K562 (cell line): ENCODE results near the gene ACTL10. TPM values are rescaled to one million over a fixed set of nuclear protein-coding genes. Genes with fewer than 3 reads are reported as not detected.
"Not testable (repeated sequence)": the region's sequence is repeated elsewhere in the genome, so short reads cannot be mapped to it uniquely, and the experiment has no call there.

ENCODE experiments used
- ATAC-seq: fragments of 200-7000 bp; cut with Tn5 transposase; 3 replicates; pipeline ENCODE4 v1.9.1; 2020; ENCODE audit warnings: moderate library complexity
- BruUV-seq: library from RNA; stranded (reverse); fragments of 400-500 nt; replicated peaks from 2 replicates; lab custom pipeline; 2021; lab: Mats Ljungman, UMichigan
- CTCF ChIA-PET: fragments of 300-600 bp; formaldehyde crosslinking; extraction: SDS; loops from one replicate; lab custom pipeline; 2021; ENCODE audit warnings: low intra/inter-chr PET ratio; lab: Yijun Ruan, JAX
- POLR2A ChIA-PET: fragments of 300-600, 350-650 bp; sonication (Branson Sonifier 250); formaldehyde crosslinking; extraction: SDS; loops from one replicate; lab custom pipeline; 2021; ENCODE audit warnings: antibody characterized with exemption, inconsistent platforms; lab: Yijun Ruan, JAX
- DNase-seq, 4 experiments: peaks; one replicate each; pipeline versions ENCODE4 v3.0.0 to v3.0.0-alpha.2; 2011 to 2018; ENCODE audit warnings: low spot score in 3 of 4, mixed read lengths in 3 of 4; ENCODE audit errors: extremely low read depth in 1 of 4
- FAIRE-seq: peaks from 2 replicates; lab custom pipeline; 2011; peaks lifted over from hg19 to GRCh38; lab: Jason Lieb, UNC
- H2AFZ ChIP-seq: 2 replicates; pipeline ENCODE4 v1.6.0; 2011; ENCODE audit warnings: low read depth, low read length, control low read depth, inconsistent platforms
- H3K27ac ChIP-seq: fragments of 200-600 bp; 3 replicates; pipeline ENCODE4 v1.8.0; 2011; ENCODE audit warnings: low read depth, mild to moderate bottlenecking, control low read depth, inconsistent platforms, low read length, moderate library complexity, mixed read lengths; ENCODE audit errors: extremely low read depth
- H3K27me3 ChIP-seq, 2 experiments: fragments of 300-600 bp in 1 of 2; 2 replicates in 1 of 2; 3 replicates in 1 of 2; pipeline versions ENCODE4 v1.6.0 to v1.8.0; 2011; ENCODE audit warnings: inconsistent platforms in 2 of 2, low read length in 2 of 2, mild to moderate bottlenecking in 1 of 2, mixed read lengths in 1 of 2, moderate library complexity in 1 of 2; ENCODE audit not compliant: control insufficient read depth in 2 of 2, insufficient read depth in 2 of 2
- H3K36me3 ChIP-seq: fragments of 300-600 bp; 3 replicates; pipeline ENCODE4 v1.8.0; 2011; ENCODE audit warnings: mild to moderate bottlenecking, low read length, inconsistent platforms; ENCODE audit not compliant: control insufficient read depth, insufficient read depth
- H3K4me1 ChIP-seq, 2 experiments: fragments of 200-600 bp in 1 of 2; replicated peaks in 1 of 2; 2 replicates in 1 of 2; 3 replicates in 1 of 2; pipeline versions ENCODE4 v1.5.1 to v1.8.0; 2011; ENCODE audit warnings: inconsistent platforms in 2 of 2, low read length in 2 of 2, mild to moderate bottlenecking in 1 of 2, mixed read lengths in 1 of 2, moderate library complexity in 1 of 2; ENCODE audit not compliant: control insufficient read depth in 2 of 2, insufficient read depth in 2 of 2
- H3K4me2 ChIP-seq: 2 replicates; pipeline ENCODE4 v1.6.1; 2011; ENCODE audit warnings: low read length, control low read depth, inconsistent platforms, mixed read lengths; ENCODE audit not compliant: insufficient read depth
- H3K4me3 ChIP-seq: fragments of 200-600 bp; sonication (generic), shearing (Covaris generic); 2 replicates; pipeline ENCODE4 v1.5.1; 2016; ENCODE audit warnings: control low read depth, inconsistent platforms
- H3K79me2 ChIP-seq: fragments of 200-600 bp; 3 replicates; pipeline ENCODE4 v1.8.0; 2011; ENCODE audit warnings: low read length, inconsistent platforms; ENCODE audit not compliant: control insufficient read depth, insufficient read depth
- H3K9ac ChIP-seq, 2 experiments: 2 replicates each; pipeline versions ENCODE4 v1.6.0 to v1.6.1; 2011; ENCODE audit warnings: low read depth in 2 of 2, low read length in 2 of 2, control low read depth in 1 of 2, inconsistent platforms in 1 of 2, mild to moderate bottlenecking in 1 of 2, mixed read lengths in 1 of 2; ENCODE audit not compliant: insufficient read depth in 1 of 2
- H3K9me1 ChIP-seq: one replicate; pipeline ENCODE4 v1.6.0; 2011; ENCODE audit warnings: inconsistent platforms, mild to moderate bottlenecking, low read length, moderate library complexity; ENCODE audit not compliant: control insufficient read depth, insufficient read depth
- H3K9me3 ChIP-seq: replicated peaks from 2 replicates; pipeline ENCODE4 v1.5.1; 2011; ENCODE audit warnings: low read depth, low read length, inconsistent platforms; ENCODE audit not compliant: control insufficient read depth, insufficient read depth
- H4K20me1 ChIP-seq: replicated peaks from 2 replicates; pipeline ENCODE4 v1.6.1; 2011; ENCODE audit warnings: low read length, inconsistent platforms, mixed read lengths; ENCODE audit not compliant: control insufficient read depth, insufficient read depth
- CHD1 ChIP-seq: fragments of 200-600 bp; sonication (generic); IDR thresholded peaks from one replicate; pipeline ENCODE4 v1.6.1; 2012; ENCODE audit warnings: mild to moderate bottlenecking, moderate library complexity, low read length, inconsistent platforms
- DMBX1 ChIP-seq: fragments of 250-450 bp; sonication (Bioruptor Pico); IDR thresholded peaks from 2 replicates; pipeline ENCODE4 v1.8.0; 2022; ENCODE audit warnings: inconsistent platforms, mild to moderate bottlenecking, moderate library complexity, borderline replicate concordance
- EZH2 ChIP-seq: IDR thresholded peaks from 2 replicates; pipeline ENCODE4 v1.6.1; 2012; ENCODE audit warnings: low read depth, mild to moderate bottlenecking, inconsistent platforms, low read length, borderline replicate concordance
- XRCC5 ChIP-seq: fragments of 200-400 bp; formaldehyde crosslinking; IDR thresholded peaks from 2 replicates; pipeline ENCODE4 v1.6.1; 2017; ENCODE audit warnings: low read depth, mild to moderate bottlenecking, low read length
- ZNF253 ChIP-seq: fragments of 250-450 bp; sonication (Bioruptor Pico); conservative IDR thresholded peaks from 2 replicates; pipeline ENCODE4 v1.6.1; 2021; ENCODE audit warnings: mild to moderate bottlenecking
- WGBS: fragments of 100-300 bp; shearing (Covaris generic); methylation state at CpG from one replicate; pipeline ENCODE4 v1.1.6; 2016; ENCODE audit warnings: low coverage, mixed read lengths; ENCODE audit not compliant: insufficient coverage; ENCODE audit errors: missing lambda C conversion rate; 5-methylcytosine and 5-hydroxymethylcytosine counted together
- in situ Hi-C: fragments of 300-500 bp; cut with MboI; formaldehyde crosslinking; loops from 4 replicates; pipeline ENCODE4 v1.15.0; 2018; ENCODE audit warnings: inconsistent platforms, mixed read lengths
- intact Hi-C: fragments of 100-400 bp; cut with micrococcal nuclease; formaldehyde crosslinking; loops from 2 replicates; pipeline ENCODE4 v1.14.2; 2022
- polyA plus RNA-seq, 8 experiments: library from polyadenylated mRNA; depleted of rRNA in 4 of 8; stranded (reverse) in 5 of 8; unstranded in 3 of 8; fragments of >200 nt; fragmentation: Nextera tagmentation in 2 of 8; fragmentation: Illumina TruSeq in 1 of 8; extraction: Ambion mirVana in 2 of 8; extraction: Trizol in 1 of 8; gene quantifications; 2 replicates each; pipeline versions ENCODE4 v1.2.1 to v1.2.3, GENCODE V29; 2011 to 2014; ENCODE audit warnings: inconsistent platforms in 1 of 8, missing spikeins in 1 of 8
- total RNA-seq, 7 experiments: library from RNA; depleted of rRNA in 6 of 7; stranded (reverse); fragments of >200 nt in 6 of 7; fragmentation: Illumina TruSeq in 2 of 7; extraction: Trizol in 2 of 7; gene quantifications; 2 replicates each; pipeline versions ENCODE4 v1.2.1 to v1.2.3, GENCODE V29; 2011 to 2021; ENCODE audit warnings: low replicate concordance in 1 of 7
- TF ChIP-seq, protein P1 (sequence below), 3 experiments: IDR thresholded peaks in 2 of 3; conservative IDR thresholded peaks in 1 of 3; 2 replicates each; pipeline ENCODE4 v1.5.1; 2011 to 2012; ENCODE audit warnings: low read length in 3 of 3, mild to moderate bottlenecking in 3 of 3, control low read depth in 2 of 3, improper control_type of control experiment in 1 of 3, inconsistent platforms in 1 of 3, low read depth in 1 of 3, mixed read lengths in 1 of 3, moderate library complexity in 1 of 3; ENCODE audit not compliant: insufficient read depth in 2 of 3
- TF ChIP-seq, protein P2 (sequence below): fragments of 250-450 bp; sonication (Bioruptor Pico); IDR thresholded peaks from 2 replicates; pipeline ENCODE4 v1.4.0; 2020
- TF ChIP-seq, protein P3 (sequence below), 2 experiments: fragments of 450-650 bp; conservative IDR thresholded peaks; 2 replicates each; pipeline ENCODE4 v1.6.1; 2017; ENCODE audit warnings: mild to moderate bottlenecking in 2 of 2, moderate library complexity in 2 of 2

Gene ACTL10
- total and polyA plus RNA-seq, 9 of the 15 experiments (the other 6 are each of a cell fraction or from before 2014, with no cell fraction given): 0.07 to 0.14 TPM; not detected in 7

DNA sequence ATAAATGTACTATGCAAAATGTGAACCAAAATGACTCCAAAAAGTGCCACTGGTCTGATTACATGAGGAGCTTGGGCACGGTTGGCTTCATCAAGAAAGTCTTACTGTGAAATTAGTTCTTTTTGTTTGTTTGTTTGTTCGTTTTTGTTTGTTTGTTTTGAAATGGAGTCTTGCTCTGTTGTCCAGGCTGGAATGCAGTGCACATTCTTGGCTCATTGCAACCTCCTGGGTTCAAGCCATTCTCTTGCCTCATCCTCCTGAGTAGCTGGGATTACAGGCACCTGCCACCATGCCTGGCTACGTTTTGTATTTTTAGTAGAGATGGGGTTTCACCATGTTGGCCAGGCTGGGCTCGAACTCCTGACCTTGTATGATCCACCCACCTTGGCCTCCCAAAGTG, 34.8 kb upstream of the ACTL10 start:
- POLR2A ChIA-PET: interaction anchor here (1.2 to 1.6 kb wide), 2 partner anchors 8 to 26 kb away, joined by 3 to 4 read pairs; no protein-coding TSS in a partner anchor
- FAIRE-seq: not testable (repeated sequence)

DNA sequence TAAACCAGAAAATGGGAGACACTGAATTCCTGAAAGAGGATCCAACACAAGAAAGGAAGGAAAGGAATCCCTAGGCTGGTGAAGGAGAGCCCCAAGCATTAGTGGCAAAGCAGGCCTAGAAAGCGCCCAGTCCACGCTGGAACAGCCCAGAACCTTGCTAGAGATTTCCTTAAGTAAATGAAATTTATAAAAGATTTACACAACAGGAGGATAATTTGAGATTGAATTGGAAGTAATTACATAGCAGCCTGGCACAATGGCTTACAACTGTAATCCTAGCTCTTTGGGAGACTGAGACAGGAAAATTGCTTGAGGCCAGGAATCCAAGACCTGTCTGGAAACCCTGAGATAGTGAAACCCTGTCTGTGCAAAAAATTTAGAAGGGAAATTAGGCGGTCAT, 31.4 kb upstream of the ACTL10 start:
- WGBS: 94% methylated on average over 3 of the region's 3 CpGs
- no peaks in the 10 kb centered on the region for H3K27me3 ChIP-seq
- no TSS peak for BruUV-seq
- H3K27ac ChIP-seq: no peak overlapping the region
- H3K36me3 ChIP-seq: peaks cover 25% of the 10 kb centered on the region
- no peak overlapping the region for H3K9ac ChIP-seq
- peaks cover under 1 to 5% of the 10 kb centered on the region in 2 experiments; a peak in 3 of 5 replicates for H3K4me1 ChIP-seq
- DNase-seq: no peak
- no peak overlapping the region for H3K4me2 ChIP-seq
- intact Hi-C loops (no loop called here), in situ Hi-C loops (no loop called here)
- ChIA-PET POLR2A (interaction anchor here (0.6 kb wide), 1 partner anchor 338 kb away, joined by 3 read pairs; no protein-coding TSS in a partner anchor), CTCF (no interaction called here)
- no peak for FAIRE-seq
- ATAC-seq: no peak
- no peaks in the 10 kb centered on the region for H3K79me2 ChIP-seq
- H3K9me3 ChIP-seq: no peaks in the 10 kb centered on the region
- H3K4me3 ChIP-seq: no peak overlapping the region
- H3K9me1 ChIP-seq: peaks cover 3% of the 10 kb centered on the region
- no peak overlapping the region for H2AFZ ChIP-seq
- no peaks in the 10 kb centered on the region for H4K20me1 ChIP-seq
- TF ChIP-seq, protein P1, sequence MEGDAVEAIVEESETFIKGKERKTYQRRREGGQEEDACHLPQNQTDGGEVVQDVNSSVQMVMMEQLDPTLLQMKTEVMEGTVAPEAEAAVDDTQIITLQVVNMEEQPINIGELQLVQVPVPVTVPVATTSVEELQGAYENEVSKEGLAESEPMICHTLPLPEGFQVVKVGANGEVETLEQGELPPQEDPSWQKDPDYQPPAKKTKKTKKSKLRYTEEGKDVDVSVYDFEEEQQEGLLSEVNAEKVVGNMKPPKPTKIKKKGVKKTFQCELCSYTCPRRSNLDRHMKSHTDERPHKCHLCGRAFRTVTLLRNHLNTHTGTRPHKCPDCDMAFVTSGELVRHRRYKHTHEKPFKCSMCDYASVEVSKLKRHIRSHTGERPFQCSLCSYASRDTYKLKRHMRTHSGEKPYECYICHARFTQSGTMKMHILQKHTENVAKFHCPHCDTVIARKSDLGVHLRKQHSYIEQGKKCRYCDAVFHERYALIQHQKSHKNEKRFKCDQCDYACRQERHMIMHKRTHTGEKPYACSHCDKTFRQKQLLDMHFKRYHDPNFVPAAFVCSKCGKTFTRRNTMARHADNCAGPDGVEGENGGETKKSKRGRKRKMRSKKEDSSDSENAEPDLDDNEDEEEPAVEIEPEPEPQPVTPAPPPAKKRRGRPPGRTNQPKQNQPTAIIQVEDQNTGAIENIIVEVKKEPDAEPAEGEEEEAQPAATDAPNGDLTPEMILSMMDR (IDR thresholded peaks at IDR 0.05 in 2 of 3, conservative IDR thresholded peaks at IDR 0.05 in 1 of 3; ENCODE audit: insufficient read depth in 2 of 3, low read depth in 1 of 3, low read length in 3 of 3): no peak
- TF ChIP-seq, protein P2, sequence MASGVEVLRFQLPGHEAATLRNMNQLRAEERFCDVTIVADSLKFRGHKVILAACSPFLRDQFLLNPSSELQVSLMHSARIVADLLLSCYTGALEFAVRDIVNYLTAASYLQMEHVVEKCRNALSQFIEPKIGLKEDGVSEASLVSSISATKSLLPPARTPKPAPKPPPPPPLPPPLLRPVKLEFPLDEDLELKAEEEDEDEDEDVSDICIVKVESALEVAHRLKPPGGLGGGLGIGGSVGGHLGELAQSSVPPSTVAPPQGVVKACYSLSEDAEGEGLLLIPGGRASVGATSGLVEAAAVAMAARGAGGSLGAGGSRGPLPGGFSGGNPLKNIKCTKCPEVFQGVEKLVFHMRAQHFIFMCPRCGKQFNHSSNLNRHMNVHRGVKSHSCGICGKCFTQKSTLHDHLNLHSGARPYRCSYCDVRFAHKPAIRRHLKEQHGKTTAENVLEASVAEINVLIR (CRISPR knock-in tag): no peak
- no peak for TF ChIP-seq DMBX1 (CRISPR knock-in tag)
- TF ChIP-seq XRCC5: no peak
- TF ChIP-seq EZH2: no peak
- no peak for TF ChIP-seq CHD1
- TF ChIP-seq, protein P3, sequence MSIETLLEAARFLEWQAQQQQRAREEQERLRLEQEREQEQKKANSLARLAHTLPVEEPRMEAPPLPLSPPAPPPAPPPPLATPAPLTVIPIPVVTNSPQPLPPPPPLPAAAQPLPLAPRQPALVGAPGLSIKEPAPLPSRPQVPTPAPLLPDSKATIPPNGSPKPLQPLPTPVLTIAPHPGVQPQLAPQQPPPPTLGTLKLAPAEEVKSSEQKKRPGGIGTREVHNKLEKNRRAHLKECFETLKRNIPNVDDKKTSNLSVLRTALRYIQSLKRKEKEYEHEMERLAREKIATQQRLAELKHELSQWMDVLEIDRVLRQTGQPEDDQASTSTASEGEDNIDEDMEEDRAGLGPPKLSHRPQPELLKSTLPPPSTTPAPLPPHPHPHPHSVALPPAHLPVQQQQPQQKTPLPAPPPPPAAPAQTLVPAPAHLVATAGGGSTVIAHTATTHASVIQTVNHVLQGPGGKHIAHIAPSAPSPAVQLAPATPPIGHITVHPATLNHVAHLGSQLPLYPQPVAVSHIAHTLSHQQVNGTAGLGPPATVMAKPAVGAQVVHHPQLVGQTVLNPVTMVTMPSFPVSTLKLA (conservative IDR thresholded peaks at IDR 0.05): no peak
- TF ChIP-seq ZNF253 (CRISPR knock-in tag): no peak

More for the DNA sequence above, 34.8 kb upstream of the ACTL10 start:
- H3K9ac ChIP-seq, H3K9me3 ChIP-seq, H3K4me1 ChIP-seq, H3K4me2 ChIP-seq, intact Hi-C loops, ATAC-seq, H2AFZ ChIP-seq, H4K20me1 ChIP-seq, H3K4me3 ChIP-seq, H3K79me2 ChIP-seq, H3K9me1 ChIP-seq, BruUV-seq, H3K27ac ChIP-seq, DNase-seq, in situ Hi-C loops, CTCF ChIA-PET, H3K27me3 ChIP-seq: not testable (repeated sequence)
- H3K36me3 ChIP-seq: peaks cover 28% of the 10 kb centered on the region; the same call in 2 of the 3 replicates
- 53% methylated on average over 4 of the region's 4 CpGs for WGBS
